Mammary epithelial cell (primary cell): ENCODE results near the gene ZCCHC2.

ENCODE experiments used
- CTCF ChIP-seq, 2 donors: IDR thresholded peaks in 1 of 2; conservative IDR thresholded peaks in 1 of 2; 2 replicates each; pipeline ENCODE4 v1.5.1; 2011 to 2012; ENCODE audit warnings: inconsistent platforms in 2 of 2, low read length in 2 of 2, mild to moderate bottlenecking in 2 of 2, control low read depth in 1 of 2, low read depth in 1 of 2; ENCODE audit not compliant: insufficient read depth in 1 of 2; ENCODE audit errors: extremely low read depth in 1 of 2
- EZH2 ChIP-seq: IDR thresholded peaks from 2 replicates; pipeline ENCODE4 v1.6.1; 2012; ENCODE audit warnings: low read length, inconsistent platforms, borderline replicate concordance

GRCh38 chr18:62538881-62539280 is 16.1 kb downstream of the ZCCHC2 start:
- no peak for TF ChIP-seq CTCF (conservative IDR thresholded peaks at IDR 0.05 in 1 of 2, IDR thresholded peaks at IDR 0.05 in 1 of 2; ENCODE audit: extremely low read depth in 1 of 2, insufficient read depth in 1 of 2, low read depth in 1 of 2, low read length in 2 of 2)
- TF ChIP-seq EZH2 = no peak
